GM19324 (cell line): ENCODE results near the gene NR1D1.

Experiments used
- ATAC-seq: cut with Tn5 transposase; IDR thresholded peaks from one replicate; pipeline ENCODE4 v1.9.1; 2021; ENCODE audit warnings: mild to moderate bottlenecking, moderate library complexity; ENCODE audit not compliant: unreplicated experiment, low FRiP score

NR1D1 gene

DNA sequence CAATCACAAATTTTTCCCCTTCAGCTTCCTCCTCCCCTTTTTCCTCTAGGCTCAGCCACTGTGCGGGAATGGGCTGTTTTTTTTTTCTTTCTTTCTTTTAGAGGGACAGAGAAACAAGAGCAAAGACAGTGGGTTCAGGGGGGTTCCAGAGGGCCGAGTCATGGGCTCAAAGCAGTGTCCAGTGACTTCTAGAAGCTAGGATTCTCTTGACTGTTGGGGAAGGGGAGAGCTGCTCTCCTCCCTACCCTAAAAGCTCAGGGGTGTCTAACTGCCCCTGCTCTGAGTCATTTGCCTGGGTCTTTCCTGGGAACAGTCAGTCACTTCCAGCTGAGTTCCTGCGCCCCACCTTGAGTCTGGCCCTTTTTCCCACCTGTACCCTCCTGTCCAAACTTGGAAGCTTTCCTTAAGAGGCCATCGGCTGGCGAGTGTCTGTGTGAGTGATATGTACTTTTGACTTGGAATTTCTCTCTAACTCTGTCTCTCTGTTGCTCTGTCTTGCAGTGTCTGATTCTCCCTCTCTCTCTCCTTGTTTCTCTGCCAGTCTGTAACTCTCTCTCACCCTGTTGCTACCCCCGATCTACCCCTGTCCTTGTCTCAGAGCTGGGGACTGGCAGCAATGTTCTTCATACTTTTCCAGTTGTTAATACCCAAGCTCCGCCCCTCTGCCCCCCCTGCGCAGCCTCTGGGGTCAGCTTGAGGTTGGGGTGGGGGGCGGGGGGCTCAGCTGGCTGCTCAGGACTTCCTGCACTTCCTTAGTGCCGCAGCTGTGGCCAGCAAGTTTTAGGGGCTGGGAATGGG, 35.2 kb downstream of the NR1D1 start:
- no peak for ATAC-seq

DNA sequence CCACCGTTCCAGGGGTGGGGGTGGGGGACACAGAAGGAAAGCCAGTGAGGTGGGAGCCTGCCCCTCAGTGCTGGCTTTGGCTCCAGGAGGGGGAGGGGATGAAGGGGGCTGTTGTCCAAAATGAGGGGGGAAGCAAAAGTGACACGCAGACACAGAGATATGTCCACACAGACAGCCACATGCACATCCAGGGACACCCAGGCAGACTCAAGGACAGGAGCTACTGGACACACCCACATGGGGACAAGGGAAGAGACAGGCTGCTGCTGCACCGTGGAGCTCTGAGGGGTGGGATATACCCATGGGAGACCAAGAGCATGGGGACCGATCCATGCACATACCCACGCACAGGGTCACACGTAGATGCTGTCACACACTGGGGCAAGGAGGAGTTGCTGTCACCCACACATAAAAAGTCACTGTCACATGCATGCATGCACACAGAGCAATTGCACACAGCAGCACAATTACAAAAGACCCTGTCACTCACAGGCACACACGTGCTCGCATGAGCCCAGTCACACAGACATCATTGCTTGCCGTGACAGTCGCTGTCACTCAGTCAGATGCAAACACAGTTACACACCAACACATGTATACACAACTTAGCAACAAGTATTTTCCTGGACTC, 36.4 kb downstream of the NR1D1 start:
- no peak for ATAC-seq

DNA sequence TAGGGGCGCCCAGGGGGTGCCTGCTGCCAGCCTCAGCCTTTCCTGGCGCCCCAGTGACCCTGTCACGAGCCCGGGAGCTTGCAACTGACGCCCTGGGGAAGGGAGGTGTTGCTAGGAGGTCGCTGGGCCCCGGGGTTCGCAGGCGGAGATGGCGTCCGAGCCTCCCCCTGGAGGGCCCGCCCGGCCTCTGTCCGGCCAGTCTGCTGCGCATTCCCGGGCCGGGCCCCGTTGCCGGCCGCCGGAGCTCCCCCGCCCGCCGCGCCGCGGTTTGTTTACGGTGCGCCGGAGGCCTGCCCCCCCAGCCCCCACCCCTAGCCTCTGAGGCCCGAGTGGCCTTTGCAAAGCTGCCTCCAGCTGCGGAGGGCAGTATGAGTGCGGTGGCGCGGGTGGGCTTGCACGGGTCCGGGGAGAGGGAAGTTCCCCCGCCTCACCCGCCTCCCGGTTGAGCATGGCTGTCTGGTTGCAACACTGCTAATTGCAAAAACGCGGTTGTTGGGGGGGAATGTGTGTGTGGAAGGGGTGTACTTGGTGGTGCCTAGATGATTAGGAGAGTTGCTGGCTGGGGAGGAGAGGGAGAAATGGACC, 37.1 kb downstream of the NR1D1 start:
- peak; percentile 21 for ATAC-seq

DNA sequence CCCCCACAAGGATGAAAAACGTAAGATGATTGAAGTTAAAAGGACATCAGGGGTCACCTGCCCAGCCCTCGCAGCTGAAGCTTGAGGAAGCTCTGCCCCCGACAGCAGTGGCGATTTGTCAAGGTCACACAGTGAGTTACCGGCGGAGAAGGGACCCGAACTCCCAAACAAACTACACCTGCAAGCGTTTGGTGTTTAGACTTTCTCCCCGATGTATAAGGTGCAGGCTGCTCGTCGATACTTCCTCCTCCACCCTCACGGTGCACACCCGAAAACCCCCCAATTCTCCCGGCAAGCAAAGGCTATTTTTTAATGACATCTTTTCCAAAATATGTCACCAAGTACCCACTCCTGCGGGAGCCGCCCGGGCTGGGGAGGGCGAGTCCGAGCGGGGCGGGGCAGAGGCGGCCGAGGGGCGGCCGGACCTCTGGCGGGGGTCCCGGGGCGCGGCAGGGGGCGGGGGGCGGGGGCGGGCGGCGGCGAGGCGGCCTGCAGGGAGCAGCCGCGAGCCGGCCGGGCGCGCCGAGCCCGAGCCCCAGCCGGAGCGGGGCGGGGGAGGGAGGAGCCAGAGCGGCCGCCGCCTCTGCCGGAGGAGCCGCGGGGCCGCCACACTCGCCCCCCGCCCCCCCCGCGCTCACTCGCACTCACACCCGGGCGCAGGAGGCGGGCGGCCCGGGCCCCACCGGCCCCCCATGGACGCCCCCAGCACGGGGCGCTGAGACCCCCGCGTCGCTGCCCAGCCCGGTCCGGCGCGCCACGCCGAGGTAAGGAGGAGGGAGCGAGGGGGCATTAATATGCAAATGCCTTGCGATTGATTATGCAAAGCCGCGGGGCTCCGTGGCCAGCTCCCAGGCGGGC, 37.8 kb downstream of the NR1D1 start, which contains the start of gene THRA:
TSS of gene THRA (plus strand) at position 637 of the 858 bp plus-strand sequence. CDS start 11,524 bp downstream, outside the sequence.
- ATAC-seq, result peak; percentile 68

GRCh38 chr17:40061609-40062038, 38.8 kb downstream of the NR1D1 start:
- ATAC-seq, result no peak

DNA sequence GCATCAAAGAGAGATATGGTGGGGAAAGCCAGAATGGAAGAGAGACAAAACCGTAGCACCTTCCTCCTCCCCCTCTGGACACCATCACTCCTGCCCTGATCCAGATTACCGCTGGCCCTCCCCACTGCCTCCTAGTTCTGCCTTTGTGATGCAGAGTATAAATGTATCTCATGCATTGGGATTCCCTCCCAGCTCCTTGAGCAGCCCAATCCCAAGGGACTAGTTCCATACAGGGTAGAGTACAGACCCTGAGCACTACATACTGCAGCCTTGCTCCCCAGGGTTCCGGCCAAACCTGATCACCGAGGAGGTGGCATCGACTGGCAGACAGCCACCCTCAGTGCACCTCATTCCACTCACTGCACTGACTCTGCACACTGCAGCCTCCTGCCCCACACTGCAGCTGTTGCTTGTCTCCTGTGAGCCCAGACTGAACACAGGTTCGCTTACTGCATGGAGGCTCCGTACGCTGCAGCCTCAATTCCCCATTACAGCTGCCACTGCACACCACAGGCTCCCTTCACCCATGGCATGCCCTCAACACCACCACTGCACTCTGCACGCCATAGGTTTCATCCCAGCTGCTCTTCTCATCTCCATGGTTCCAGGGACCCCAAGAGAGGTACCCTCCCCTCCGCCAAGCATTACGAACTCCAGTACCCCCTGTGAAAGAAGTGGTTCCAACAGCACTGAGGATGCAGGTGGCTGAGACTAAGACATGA, 39.3 kb downstream of the NR1D1 start:
- no peak for ATAC-seq

- no peak for ATAC-seq
Measured at GRCh38 chr17:40059729-40060475, 40.5 kb downstream of the NR1D1 start.

GRCh38 chr17:40058865-40059264, 41.5 kb downstream of the NR1D1 start:
- no peak for ATAC-seq

GRCh38 chr17:40058186-40058784, 42.1 kb downstream of the NR1D1 start:
- no peak for ATAC-seq

DNA sequence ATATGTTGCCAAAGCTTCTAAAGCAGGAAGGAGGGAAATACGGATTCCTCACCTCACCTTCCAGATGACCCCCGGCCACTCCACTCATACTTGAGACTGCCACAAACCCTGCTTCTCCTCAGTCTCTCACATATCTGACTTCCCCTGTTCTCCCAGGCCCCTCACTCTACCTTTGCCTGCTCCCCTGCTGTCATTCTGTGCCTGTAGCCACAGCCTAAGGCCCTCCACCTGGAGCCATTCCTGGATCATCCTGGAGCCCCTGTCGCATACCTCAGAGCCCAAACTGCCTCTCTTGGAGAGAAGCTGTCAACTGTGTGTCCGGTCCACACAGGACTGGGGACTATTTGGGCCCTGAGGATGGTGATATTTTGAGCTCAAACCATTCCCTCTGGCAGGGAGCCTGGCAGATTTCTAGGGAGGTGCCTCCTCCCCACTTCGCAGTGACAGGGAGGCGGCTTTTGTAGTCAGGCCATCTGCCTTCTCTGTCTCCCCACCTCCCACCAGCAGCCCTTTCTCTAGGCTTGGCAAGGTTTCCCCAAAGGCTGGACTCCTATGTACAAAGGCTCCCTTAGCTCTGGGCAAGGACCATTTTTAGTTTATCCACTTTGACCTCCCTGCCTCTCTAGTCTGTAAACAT, 43.9 kb downstream of the NR1D1 start:
- no peak for ATAC-seq
